Central memory CD8-positive, alpha-beta T cell (primary cell): ENCODE results near the gene HAUS6.

Experiments
- ATAC-seq: fragments of 150-1000 bp; cut with Tn5 transposase; replicated peaks from 2 replicates; pipeline ENCODE4 v1.10.0; 2022; ENCODE audit warnings: mild to moderate bottlenecking, moderate FRiP score, moderate number of reproducible peaks; ENCODE audit not compliant: poor library complexity, severe bottlenecking; ENCODE audit errors: extremely low read depth
- DNase-seq, 2 donors: peaks; one replicate each; pipeline ENCODE4 v3.0.0; 2021; ENCODE audit warnings: low spot score in 2 of 2
- H3K27ac Mint-ChIP-seq: one replicate; pipeline ENCODE4 v1.8.0; 2022; ENCODE audit warnings: low read depth, mild to moderate bottlenecking, moderate library complexity, mixed read lengths
- H3K27me3 Mint-ChIP-seq: one replicate; pipeline ENCODE4 v1.8.0; 2022; ENCODE audit warnings: mixed read lengths
- H3K36me3 Mint-ChIP-seq: one replicate; pipeline ENCODE4 v1.8.0; 2022; ENCODE audit warnings: mild to moderate bottlenecking, moderate library complexity, mixed read lengths; ENCODE audit not compliant: insufficient read depth
- H3K4me1 Mint-ChIP-seq: one replicate; pipeline ENCODE4 v1.8.0; 2022; ENCODE audit warnings: mixed read lengths
- H3K4me3 Mint-ChIP-seq: one replicate; pipeline ENCODE4 v1.8.0; 2022; ENCODE audit warnings: mild to moderate bottlenecking, moderate library complexity, mixed read lengths
- H3K9me3 Mint-ChIP-seq: one replicate; pipeline ENCODE4 v1.8.0; 2022; ENCODE audit warnings: mixed read lengths

HAUS6 gene

GRCh38 chr9:19020886-19021455 lies 81.7 kb downstream of the HAUS6 start:
- DNase-seq = no peak
- Mint-ChIP-seq H3K36me3 (no peaks in the 10 kb centered on the region), H3K27me3 (peaks cover 16% of the 10 kb centered on the region), H3K27ac (no peak overlapping the region), H3K4me1 (no peaks in the 10 kb centered on the region), H3K4me3 (no peak overlapping the region), H3K9me3 (no peaks in the 10 kb centered on the region)
- ATAC-seq = no peak

- no peak overlapping the region for H3K4me3 Mint-ChIP-seq
- no peak for DNase-seq
- ATAC-seq = no peak
- H3K27me3 Mint-ChIP-seq = peaks cover 2% of the 10 kb centered on the region
- no peak overlapping the region for H3K27ac Mint-ChIP-seq
- H3K4me1 Mint-ChIP-seq = no peaks in the 10 kb centered on the region
- H3K9me3 Mint-ChIP-seq = no peaks in the 10 kb centered on the region
- H3K36me3 Mint-ChIP-seq = no peaks in the 10 kb centered on the region
Observed at GRCh38 chr9:19018201-19018600, 84.5 kb downstream of the HAUS6 start.

GRCh38 chr9:19009391-19009965 lies 93.2 kb downstream of the HAUS6 start:
- H3K4me3 Mint-ChIP-seq = no peak overlapping the region
- H3K4me1 Mint-ChIP-seq = no peaks in the 10 kb centered on the region
- H3K9me3 Mint-ChIP-seq = no peaks in the 10 kb centered on the region
- no peaks in the 10 kb centered on the region for H3K27me3 Mint-ChIP-seq
- no peak for ATAC-seq
- DNase-seq = no peak
- no peaks in the 10 kb centered on the region for H3K36me3 Mint-ChIP-seq
- no peak overlapping the region for H3K27ac Mint-ChIP-seq
